ENCODE data around the gene GLMN.
"Not testable (repeated sequence)": the region's sequence is repeated elsewhere in the genome, so short reads cannot be mapped to it uniquely, and the experiment has no call there.

The GLMN gene

DNA sequence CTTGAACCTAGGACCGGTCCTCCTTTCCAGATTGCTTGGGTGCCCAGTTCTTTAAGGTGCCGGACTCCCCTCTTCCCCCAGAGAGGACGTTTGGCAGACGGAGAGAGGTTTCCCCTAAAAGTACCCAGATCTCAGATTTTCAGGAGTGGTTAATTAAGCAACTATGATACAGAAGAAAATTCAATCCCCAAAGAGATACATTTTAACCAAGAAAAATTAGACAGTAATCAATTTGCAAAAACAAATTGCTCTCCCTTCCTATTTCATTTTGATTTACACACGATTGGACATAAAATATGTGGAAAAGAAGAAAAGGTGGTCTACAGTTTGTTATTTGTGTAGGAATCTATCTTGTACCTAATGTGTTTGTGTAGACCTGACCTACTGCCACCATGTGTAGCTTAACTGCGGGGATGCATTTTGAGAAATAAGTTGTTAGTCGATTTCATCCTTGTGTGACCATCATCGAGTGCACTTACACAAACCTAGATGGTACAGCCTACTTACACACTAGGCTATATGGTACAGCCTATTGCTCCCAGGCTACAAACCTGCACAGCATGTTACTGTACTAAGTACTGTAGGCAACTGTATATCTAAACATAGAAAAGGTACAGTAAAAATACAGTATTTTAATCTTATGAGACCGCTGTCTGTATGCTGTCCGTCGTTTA is 827 bp upstream of the GLMN start:
- DNase-seq (ENCODE audit: low read depth, low spot score): no peak

DNA sequence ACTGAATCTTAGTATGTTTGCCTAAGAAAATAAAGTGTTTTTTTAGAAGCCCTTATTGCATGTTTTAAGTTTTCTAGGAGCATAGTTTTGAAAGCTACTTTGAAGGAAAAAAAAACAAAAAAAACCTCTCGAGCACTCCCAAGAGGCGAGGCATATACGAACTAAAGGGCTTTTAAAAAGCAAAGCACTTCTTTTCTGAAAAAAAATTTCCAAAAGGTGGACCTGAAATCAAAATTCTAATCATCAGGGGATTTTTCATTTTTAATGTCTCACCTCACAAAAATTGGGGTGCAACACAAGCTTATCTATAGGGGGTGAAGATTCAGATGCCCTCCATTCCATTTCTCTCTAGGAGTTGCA is 594 bp downstream of the GLMN start:
- DNase-seq (ENCODE audit: low read depth, low spot score): no peak

GRCh38 chr1:92291372-92291999 is 7.3 kb downstream of the GLMN start:
- DNase-seq (ENCODE audit: low read depth, low spot score): peak; percentile 47

DNA sequence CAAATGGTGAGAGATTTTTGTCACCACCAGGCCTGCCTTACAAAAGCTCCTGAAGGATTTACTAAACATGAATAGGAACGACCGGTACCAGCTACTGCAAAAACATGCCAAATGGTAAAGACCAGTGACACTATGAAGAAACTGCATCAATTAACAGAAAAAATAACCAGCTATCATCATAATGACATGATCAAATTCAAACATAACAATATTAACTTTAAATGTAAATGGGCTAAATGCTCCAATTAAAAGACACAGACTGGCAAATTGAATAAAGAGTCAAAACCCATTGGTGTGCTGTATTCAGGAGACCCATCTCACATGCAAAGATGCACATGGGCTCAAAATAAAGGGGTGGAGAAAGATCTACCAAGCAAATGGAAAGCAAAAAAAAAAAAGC is 17.4 kb downstream of the GLMN start:
- DNase-seq (ENCODE audit: low read depth, low spot score): not testable (repeated sequence)

GRCh38 chr1:92279781-92280180 is 19.0 kb downstream of the GLMN start:
- DNase-seq (ENCODE audit: low read depth, low spot score): not testable (repeated sequence)

DNA sequence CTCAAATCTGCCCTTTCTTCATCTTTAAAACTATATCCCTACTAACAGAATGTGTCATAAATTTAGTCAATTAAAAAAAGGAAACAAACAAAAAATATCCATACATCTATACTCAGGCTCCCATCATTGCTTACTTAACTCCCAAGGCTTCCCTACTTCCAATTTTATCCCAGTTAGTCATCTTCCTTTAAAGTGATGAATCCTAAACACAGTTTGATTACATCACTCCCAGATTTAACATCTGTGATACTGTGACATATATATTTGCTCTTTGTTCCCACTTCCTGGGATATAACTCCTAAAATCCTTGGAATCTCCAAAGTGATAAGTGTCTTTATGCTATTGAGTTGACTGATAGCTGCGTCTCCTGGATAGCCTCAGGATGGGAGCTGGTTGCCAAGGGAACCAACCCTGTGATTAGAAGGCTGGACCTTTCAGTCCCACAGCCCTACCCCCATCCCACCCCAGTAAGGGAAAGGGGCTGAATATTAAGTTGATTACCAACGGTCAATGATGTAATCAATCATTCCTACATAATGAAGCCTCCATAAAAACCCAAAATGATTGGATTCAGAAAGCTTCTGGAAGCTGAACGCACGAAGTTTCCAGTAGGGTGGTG is 21.6 kb downstream of the GLMN start:
- DNase-seq (ENCODE audit: low read depth, low spot score): no peak

DNA sequence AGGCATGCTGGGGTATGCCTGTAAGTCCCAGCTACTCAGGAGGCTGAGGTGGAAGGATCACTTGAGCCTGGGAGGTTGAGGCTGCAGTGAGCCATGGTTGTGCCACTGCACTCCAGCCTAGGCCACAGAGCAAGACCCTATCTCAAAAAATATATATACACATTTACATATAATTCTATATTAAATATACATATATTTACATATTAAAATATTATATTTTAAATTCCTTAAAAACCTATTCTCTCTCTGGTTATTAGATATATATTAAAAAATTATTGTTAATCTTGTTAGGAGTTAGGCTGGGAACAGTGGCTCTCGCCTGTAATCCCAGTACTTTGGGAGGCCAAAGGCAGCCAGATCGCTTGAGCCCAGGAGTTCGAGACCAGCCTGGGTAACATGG is 22.7 kb downstream of the GLMN start:
- DNase-seq (ENCODE audit: low read depth, low spot score): no peak

DNA sequence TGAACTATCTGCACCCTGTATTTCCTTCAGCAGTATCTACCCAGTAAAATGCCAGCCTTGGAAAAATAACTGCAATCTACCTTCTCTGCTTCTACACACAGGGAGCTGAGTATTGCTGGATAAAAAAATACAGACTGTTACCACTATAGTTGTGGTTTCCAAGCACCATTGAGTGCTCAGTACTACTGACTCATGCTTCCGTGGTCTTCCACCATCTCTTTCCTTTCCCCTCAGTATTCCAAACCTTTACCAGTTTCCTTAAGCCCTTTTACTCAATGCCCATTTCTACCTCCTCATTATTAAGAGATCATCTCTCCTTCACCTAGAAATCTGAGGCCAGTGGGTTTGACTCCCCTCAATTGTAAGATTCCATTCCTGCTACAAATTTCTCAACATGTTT is 23.8 kb downstream of the GLMN start:
- no peak for DNase-seq (ENCODE audit: low read depth, low spot score)

- DNase-seq (ENCODE audit: low read depth, low spot score): no peak
These were observed 25.7 kb downstream of the GLMN start for GRCh38 chr1:92273039-92273438.

DNA sequence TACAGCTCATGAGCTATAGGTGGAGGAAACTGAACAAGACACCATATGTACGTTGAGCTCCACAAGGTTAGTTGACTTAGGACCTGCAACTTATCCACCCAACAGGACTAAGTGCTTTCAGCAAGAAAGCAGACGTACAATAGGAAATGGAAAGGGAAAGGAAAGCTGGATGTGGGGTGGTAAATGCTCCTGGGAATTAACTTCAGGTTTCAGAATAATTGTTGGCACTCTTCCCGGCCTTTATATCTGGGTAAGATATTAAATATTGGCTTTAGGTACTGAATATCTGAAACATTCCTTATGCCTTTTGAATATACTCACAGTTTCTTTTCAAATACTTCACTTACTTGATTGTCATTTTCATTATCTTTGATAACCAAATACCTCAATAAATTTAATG is 36.3 kb downstream of the GLMN start:
- DNase-seq (ENCODE audit: low read depth, low spot score): no peak

DNA sequence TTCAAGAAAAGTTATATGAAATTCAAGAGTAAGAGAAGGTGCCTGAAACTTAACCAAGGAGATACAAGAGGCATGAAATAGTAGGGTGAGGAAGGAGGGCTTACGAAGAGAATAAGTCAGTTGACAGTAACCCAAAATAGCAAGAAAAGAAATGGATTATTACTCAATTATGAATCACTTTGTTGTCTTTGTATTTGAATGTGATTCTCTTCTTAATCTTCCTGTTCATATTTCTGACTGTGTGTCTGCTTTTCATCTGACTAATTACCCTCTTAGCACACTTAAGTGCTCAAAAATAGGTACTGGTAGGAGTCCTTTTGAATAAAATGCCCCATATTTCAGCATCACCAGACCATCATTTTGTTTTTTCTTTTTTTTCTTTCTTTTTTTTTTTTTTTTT is 39.4 kb downstream of the GLMN start:
- no peak for DNase-seq (ENCODE audit: low read depth, low spot score)

DNA sequence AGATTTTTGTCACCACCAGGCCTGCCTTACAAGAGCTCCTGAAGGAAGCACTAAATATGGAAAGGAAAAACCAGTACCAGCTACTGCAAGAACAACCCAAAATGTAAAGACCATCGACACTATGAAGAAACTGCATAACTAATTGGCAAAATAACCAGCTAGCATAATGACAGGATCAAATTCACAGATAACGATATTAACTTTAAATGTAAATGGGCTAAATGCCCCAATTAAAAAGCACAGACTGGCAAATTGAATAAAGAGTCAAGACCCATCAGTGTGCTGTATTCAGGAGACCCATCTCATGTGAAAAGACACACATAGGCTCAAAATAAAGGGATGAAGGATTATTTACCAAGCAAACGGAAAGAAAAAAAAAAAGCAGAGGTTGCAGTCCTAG is 44.1 kb downstream of the GLMN start:
- not testable (repeated sequence) for DNase-seq (ENCODE audit: low read depth, low spot score)

- DNase-seq (ENCODE audit: low read depth, low spot score): no peak
These were observed 54.4 kb downstream of the GLMN start for GRCh38 chr1:92244376-92244775.

GRCh38 chr1:92240034-92240433 is 58.8 kb downstream of the GLMN start:
- no peak for DNase-seq (ENCODE audit: low read depth, low spot score)

GRCh38 chr1:92230736-92231135 is 68.1 kb downstream of the GLMN start:
- DNase-seq (ENCODE audit: low read depth, low spot score): no peak

DNA sequence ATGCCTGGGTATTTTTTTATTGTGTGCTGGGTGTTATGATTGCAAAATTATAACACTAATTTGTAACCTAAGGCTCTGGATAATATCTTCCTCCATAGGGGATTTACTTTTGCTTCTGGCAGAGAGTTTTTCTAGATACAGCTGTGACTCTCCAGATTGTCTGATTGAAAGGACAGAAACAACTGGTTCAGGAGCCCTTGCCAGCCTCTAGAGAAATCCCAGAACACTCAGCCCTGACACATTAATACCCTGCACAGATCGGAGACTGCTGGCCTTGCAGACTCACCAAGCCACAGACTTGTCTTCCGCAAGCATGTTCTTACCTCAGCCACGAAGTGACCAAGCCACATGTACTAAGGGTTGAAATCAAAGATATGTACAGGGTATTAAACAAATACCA is 70.4 kb downstream of the GLMN start:
- no peak for DNase-seq (ENCODE audit: low read depth, low spot score)

DNA sequence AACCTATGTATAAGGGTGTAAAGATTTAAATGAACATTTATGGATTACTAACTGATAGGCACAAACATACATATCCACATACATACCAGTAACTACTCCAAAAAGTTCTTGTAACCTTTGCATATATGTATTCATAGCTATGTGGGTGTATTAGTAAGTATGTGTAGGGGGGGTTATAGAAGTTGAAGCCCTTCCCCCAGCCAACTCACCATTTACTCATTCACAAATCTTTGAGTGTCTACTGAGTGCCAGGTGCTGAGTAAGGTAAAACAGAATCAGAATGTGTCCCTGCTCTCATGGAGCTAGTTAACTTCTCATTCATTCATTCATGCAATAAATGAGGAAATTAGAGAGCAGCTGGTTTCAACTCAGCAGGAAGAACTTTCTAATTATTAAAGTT is 79.8 kb downstream of the GLMN start:
- DNase-seq (ENCODE audit: low read depth, low spot score): no peak

GRCh38 chr1:92218559-92218958 is 80.2 kb downstream of the GLMN start:
- no peak for DNase-seq (ENCODE audit: low read depth, low spot score)

GRCh38 chr1:92217721-92218120 is 81.1 kb downstream of the GLMN start, which contains the start of gene C1orf146:
C1orf146 (plus strand) TSS chr1:92217915; CDS start chr1:92231421, 13,506 bp downstream.
- no peak for DNase-seq (ENCODE audit: low read depth, low spot score)

DNA sequence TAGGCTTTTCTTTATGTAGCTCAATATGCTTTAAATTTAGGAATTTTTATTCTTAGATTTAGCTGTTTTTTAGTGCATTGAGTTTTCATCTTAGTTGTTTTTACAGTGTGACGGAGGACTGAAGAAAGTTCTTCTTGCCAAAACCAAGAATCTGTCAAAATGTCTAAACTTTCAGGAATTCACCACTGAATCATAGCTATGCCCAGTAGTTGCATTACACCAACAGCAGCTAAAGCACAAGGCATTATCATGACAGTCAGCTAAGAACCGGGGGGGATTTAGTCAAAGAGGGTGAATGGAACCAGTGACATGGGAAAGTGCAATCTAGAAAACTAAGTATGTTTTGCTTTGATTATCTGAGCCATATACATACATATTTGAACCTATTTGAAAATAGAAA is 87.6 kb downstream of the GLMN start:
- no peak for DNase-seq (ENCODE audit: low read depth, low spot score)

GRCh38 chr1:92210701-92211100 is 88.1 kb downstream of the GLMN start:
- DNase-seq (ENCODE audit: low read depth, low spot score): no peak

- DNase-seq (ENCODE audit: low read depth, low spot score): no peak
These were observed 95.7 kb downstream of the GLMN start for GRCh38 chr1:92203105-92203504.

DNA sequence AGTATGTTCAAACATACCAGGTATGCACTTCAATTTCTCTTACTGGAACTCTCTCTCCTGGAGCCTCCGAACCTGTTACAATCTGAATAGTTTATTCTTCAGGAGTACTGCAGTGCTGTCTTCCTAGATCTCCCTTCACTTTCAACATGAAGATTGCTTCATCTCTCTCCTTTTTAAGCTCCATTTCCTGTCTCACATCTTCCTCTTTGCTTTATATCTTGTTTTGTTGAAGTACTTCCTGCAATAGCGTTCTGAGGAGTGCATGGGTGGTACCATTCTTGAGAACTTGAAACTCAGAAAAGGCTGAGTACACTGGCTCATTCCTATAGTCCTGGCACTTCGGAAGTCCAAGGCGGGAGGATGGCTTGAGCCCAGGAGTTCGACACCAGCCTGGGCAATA is 96.8 kb downstream of the GLMN start:
- DNase-seq (ENCODE audit: low read depth, low spot score): no peak

Measured in smooth muscle cell of the brain vasculature (primary cell).